Ovary (tissue), 3 donors: ENCODE measurements around the gene LANCL3.

ENCODE experiments used
- EP300 ChIP-seq: sonication (generic); formaldehyde crosslinking; IDR thresholded peaks from one replicate; pipeline ENCODE4 v1.6.1; 2017; ENCODE audit warnings: antibody characterized with exemption
- POLR2A ChIP-seq: fragments of 450-650 bp; IDR thresholded peaks from one replicate; pipeline ENCODE4 v1.6.1; 2017; ENCODE audit warnings: antibody characterized with exemption, mild to moderate bottlenecking, moderate library complexity
- TF ChIP-seq, protein P1 (sequence below), 3 donors: fragments of 450-650 bp in 2 of 3; fragments of 200-600 bp in 1 of 3; IDR thresholded peaks; one replicate each; pipeline versions ENCODE4 v1.5.1 to v1.8.0; 2016 to 2022; ENCODE audit warnings: antibody characterized with exemption in 3 of 3, mild to moderate bottlenecking in 1 of 3
- donor health status: DM: no; HTN: no; CAD: no.

DNA sequence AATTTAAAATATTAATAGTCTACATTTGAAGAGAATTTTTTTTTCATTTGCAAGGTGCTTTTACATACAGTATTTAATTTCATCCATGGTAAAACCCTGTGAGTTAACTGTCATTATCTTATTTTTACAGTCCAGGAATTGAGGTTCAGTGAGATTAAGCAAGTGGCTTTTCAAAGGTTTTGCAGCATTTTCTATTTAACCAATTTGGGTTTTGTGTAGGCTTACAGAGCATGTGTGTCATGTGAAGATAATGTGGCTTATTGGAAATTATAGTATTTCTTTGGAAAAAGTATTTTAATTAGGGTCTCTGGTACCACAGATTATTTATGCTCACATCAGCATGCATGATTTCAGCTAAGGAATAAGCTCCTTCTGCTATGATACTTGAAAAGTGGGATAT lies 118.7 kb downstream of the LANCL3 start:
- TF ChIP-seq, protein P1, sequence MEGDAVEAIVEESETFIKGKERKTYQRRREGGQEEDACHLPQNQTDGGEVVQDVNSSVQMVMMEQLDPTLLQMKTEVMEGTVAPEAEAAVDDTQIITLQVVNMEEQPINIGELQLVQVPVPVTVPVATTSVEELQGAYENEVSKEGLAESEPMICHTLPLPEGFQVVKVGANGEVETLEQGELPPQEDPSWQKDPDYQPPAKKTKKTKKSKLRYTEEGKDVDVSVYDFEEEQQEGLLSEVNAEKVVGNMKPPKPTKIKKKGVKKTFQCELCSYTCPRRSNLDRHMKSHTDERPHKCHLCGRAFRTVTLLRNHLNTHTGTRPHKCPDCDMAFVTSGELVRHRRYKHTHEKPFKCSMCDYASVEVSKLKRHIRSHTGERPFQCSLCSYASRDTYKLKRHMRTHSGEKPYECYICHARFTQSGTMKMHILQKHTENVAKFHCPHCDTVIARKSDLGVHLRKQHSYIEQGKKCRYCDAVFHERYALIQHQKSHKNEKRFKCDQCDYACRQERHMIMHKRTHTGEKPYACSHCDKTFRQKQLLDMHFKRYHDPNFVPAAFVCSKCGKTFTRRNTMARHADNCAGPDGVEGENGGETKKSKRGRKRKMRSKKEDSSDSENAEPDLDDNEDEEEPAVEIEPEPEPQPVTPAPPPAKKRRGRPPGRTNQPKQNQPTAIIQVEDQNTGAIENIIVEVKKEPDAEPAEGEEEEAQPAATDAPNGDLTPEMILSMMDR (IDR thresholded peaks at IDR 0.05), result no peak
- TF ChIP-seq POLR2A (no peak), EP300 (no peak)
